COLO829 (cell line): ENCODE results near the gene PTPN20.
A peak's percentile ranks its signal among the peaks of the same experiment; 100 is the strongest.

Experiments used
- DNase-seq: peaks from one replicate; pipeline ENCODE4 v3.0.0; 2012; ENCODE audit warnings: low spot score

PTPN20 gene

GRCh38 chr10:47035171-47035818, 124.1 kb downstream of the PTPN20 start:
- no peak for DNase-seq

DNA sequence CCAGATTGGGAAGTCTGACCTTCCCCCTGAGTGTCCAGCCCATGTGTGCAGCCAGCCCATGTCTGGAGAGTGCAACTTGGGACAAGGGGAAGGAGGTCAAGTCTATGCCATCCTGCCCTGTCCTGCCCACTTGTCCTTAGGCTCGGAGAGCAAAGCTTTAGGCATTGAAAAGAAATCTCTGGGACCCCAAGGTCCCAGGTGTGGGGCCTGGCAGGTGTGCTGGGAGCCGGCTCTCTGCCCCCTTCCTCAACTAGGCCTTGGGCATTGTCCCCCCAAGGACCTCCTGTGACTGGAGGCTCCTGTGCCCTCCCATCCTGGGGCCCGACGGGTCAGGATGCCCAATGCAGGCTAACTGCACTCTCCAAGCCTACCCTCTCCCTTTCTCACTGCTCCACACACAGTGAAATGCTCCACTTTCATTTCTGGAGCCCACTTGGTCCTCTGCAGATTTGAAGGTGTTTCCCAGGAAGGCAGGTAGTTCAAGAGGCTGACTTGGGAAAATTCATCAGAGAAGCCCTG, 124.7 kb downstream of the PTPN20 start:
- DNase-seq: no peak

DNA sequence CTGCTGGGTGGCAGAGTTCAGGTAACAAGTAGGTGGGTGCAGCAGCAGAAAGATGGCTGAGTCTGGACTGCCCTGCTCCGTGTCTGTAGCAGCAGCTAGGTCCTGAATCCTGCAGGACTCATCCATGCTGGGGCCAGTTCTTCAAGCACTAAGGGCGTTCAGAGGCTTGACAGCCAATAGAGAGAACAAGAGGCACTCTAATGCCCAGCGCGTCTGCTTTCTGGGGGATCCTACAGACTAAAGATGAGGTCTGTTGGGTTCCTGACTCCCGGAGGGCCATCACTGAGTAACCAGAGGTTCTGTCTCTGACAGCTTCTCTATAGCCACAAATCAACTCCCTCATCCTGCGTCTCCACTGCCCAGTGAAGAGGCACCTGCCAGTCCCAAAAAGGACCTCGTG, 125.5 kb downstream of the PTPN20 start:
- DNase-seq: no peak

GRCh38 chr10:47037654-47038425, 126.6 kb downstream of the PTPN20 start:
- no peak for DNase-seq

DNA sequence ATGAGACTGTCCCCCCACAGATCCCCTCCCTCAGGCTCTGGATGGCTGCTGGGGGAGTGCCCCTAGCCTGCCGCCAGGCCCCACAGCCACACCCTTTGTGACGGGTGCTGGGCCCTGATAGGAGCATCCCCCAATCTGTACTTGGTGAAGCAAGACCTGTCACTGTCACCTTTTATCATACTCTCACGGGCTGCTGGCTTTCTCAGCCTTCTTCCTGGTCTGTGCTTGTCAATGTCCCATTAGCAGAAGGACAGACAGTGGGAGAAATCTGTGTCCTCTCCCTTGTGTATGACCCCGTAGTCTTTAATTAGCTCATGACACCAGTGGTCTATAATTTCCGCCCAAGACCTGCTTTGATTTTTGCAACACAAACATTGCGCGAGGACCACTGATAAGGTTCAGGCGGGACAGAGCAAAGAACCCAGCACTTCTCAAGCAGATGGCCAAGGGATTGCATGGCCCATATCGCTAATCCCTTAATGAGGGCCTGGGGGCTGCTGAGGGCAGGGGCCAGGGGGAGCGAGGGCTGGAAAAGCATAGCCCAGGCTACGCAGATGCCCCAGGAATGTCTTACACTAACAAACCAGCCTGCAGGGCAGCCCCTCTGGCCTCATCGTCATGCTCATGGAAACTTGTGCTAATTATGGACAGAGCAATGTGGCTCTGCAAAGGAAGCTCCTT, 127.8 kb downstream of the PTPN20 start:
- no peak for DNase-seq

DNA sequence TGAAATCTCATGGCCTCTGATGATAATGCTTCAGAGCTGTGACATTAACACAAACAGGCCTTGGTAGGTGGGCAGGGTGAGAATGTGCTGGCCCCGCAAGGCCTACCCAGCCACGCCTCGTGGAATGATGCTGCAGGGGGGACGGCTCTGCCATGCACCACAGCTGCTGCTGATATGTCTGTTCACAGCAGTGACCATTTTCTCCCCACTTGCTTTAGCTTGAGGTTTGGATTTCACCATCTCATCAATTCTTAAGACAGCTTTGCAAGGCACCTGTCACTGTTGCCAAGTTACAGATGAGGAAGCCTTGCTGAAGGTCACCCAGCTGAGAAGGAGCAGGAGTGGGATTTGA, 128.3 kb downstream of the PTPN20 start:
- no peak for DNase-seq

GRCh38 chr10:47040041-47040491, 128.8 kb downstream of the PTPN20 start:
- no peak for DNase-seq

DNA sequence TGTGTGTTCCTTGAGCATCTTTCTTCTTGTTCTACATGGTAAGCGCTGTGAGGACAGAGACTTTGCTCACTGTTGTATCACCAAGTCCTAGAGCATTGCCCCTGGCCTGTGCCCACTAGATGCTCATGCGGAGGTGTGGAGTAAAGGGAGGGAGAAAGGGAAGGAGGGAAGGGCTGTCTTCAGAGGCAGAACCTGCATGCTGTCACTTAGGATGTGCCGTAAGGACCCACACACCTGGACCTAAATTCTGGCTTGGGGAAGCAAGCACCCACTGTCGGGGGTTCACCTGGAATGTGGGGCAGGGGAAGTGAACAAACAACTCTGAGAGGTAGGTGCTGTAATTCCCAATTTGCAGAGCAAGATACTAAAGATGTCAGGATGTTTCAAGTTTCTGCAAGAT, 129.5 kb downstream of the PTPN20 start:
- no peak for DNase-seq

- no peak for DNase-seq
Observed at GRCh38 chr10:47041396-47042198, 130.4 kb downstream of the PTPN20 start.

GRCh38 chr10:47042199-47042473, 130.9 kb downstream of the PTPN20 start:
- DNase-seq: no peak

- no peak for DNase-seq
Observed at GRCh38 chr10:47042780-47043750, 131.8 kb downstream of the PTPN20 start.

DNA sequence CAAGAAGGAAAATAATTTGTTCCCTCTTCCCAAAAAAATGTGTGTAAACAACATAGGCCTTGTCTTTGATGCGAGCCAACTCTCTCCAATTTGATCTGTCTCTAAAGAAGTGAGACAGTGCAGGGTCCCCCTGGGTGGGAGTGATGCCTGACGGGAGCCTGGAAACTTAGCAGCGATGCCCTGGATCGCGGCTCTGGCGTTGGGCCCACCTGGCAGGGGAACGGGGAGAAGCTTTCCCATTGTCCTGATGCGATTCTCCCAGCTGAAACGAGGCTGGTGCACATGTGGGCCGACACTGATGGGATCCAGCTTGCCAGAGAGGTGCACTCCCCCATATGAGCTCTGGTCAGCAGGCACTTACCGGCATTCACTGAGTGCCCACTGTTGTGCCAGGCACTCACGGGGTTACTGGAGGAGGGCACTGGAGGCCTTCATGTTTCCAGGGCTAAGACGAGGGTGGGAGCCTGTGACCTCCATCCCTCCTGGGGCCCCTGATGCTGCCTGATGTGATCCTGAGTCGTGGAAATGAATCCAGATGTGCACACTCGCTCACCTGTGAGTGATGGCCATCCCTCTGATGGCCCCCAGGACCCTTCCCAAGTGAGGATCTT, 132.8 kb downstream of the PTPN20 start:
- DNase-seq: no peak

GRCh38 chr10:47044741-47045140, 133.5 kb downstream of the PTPN20 start:
- no peak for DNase-seq

DNA sequence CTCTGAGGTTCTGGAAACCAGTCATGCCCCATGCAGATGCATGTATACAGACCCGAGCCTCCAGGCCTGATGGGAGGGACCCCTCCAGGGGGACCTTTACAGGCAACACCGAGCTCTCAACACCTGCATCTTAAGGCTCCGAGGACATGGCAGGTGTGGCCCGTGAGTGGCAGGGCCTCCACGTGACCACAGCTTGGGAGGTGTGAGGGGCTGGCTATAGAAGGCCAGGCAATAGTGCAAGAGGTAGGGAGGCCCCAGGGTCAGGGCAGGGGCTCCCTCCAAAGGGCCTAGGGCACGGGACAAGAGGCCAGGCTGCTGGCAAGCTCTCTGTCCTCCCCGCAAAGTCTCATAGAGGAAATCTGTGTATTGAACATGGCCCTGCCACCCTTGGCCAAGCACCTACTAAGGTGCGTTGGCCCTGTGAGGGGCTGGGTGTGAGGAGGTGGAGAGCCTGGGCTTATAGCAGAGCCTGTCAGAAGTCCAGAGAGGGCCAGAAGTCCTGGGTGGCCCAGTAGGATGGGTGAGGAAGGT, 134.2 kb downstream of the PTPN20 start:
- DNase-seq: no peak

GRCh38 chr10:47046321-47047126, 135.3 kb downstream of the PTPN20 start:
- DNase-seq: no peak

GRCh38 chr10:47047127-47047504, 135.9 kb downstream of the PTPN20 start:
- no peak for DNase-seq

GRCh38 chr10:47047577-47048525, 136.6 kb downstream of the PTPN20 start:
- DNase-seq: peak; percentile 26

DNA sequence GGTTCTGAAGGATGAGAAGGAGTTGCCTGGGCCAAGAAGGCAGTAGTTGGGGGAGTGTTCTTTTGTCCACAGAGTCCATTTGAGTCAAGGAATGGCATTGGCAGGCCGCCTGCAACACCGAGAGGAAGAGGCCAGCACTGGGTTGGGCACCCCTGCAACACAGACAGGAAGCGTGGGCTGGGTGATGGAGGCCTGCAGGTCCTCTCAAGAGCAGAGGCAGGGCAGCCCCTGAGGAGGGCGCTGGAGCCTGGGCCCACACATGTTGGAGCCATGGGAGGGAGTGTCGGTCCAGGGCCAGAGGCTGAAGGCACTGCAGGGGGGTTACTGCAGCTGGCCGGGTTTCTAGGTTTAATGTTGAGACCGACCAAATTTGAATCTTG, 137.3 kb downstream of the PTPN20 start:
- DNase-seq: no peak
